ENCODE results near the gene RAP1GAP2.

RAP1GAP2 gene

GRCh38 chr17:2798188-2798587 is 1.9 kb downstream of the RAP1GAP2 start:
- no peak for DNase-seq (ENCODE audit: low read depth)
- no peak overlapping the region for H3K4me3 ChIP-seq (ENCODE audit: low read depth, low read length)
- no peak for TF ChIP-seq CTCF (conservative IDR thresholded peaks at IDR 0.05; ENCODE audit: low read depth, low read length)

- no peak for DNase-seq (ENCODE audit: low read depth)
- no peak overlapping the region for H3K4me3 ChIP-seq (ENCODE audit: low read depth, low read length)
- TF ChIP-seq CTCF (conservative IDR thresholded peaks at IDR 0.05; ENCODE audit: low read depth, low read length) = no peak
Measured at GRCh38 chr17:2798678-2799077, 2.4 kb downstream of the RAP1GAP2 start.

GRCh38 chr17:2799653-2800052 is 3.4 kb downstream of the RAP1GAP2 start:
- no peak for TF ChIP-seq CTCF (conservative IDR thresholded peaks at IDR 0.05; ENCODE audit: low read depth, low read length)
- H3K4me3 ChIP-seq (ENCODE audit: low read depth, low read length) = no peak overlapping the region
- DNase-seq (ENCODE audit: low read depth) = no peak

GRCh38 chr17:2800367-2800766 is 4.1 kb downstream of the RAP1GAP2 start:
- no peak for TF ChIP-seq CTCF (conservative IDR thresholded peaks at IDR 0.05; ENCODE audit: low read depth, low read length)
- DNase-seq (ENCODE audit: low read depth) = no peak
- H3K4me3 ChIP-seq (ENCODE audit: low read depth, low read length) = no peak overlapping the region

GRCh38 chr17:2801841-2802240 is 5.6 kb downstream of the RAP1GAP2 start:
- TF ChIP-seq CTCF (conservative IDR thresholded peaks at IDR 0.05; ENCODE audit: low read depth, low read length) = no peak
- H3K4me3 ChIP-seq (ENCODE audit: low read depth, low read length) = no peak overlapping the region
- no peak for DNase-seq (ENCODE audit: low read depth)

GRCh38 chr17:2802574-2802973 is 6.3 kb downstream of the RAP1GAP2 start:
- DNase-seq (ENCODE audit: low read depth) = no peak
- no peak overlapping the region for H3K4me3 ChIP-seq (ENCODE audit: low read depth, low read length)

More at GRCh38 chr17:2802574-2802973, 6.3 kb downstream of the RAP1GAP2 start:
- TF ChIP-seq CTCF (conservative IDR thresholded peaks at IDR 0.05; ENCODE audit: low read depth, low read length) = no peak

Data from choroid plexus epithelial cell (primary cell).